Measurements from ENCODE around the gene SPDEF. TPM values are rescaled to one million over a fixed set of nuclear protein-coding genes. Genes with fewer than 3 reads are reported as not detected.

Gene SPDEF
- total RNA-seq, 4 donors from 2014 or later, result not detected

GRCh38 chr6:34523441-34524206 lies 32.5 kb downstream of the SPDEF start:
- H3K4me3 ChIP-seq, result no peak overlapping the region
- H3K27ac ChIP-seq, result no peak overlapping the region
- no peak for TF ChIP-seq CTCF (IDR thresholded peaks at IDR 0.05)
- no peak for TF ChIP-seq POLR2A (IDR thresholded peaks at IDR 0.05)
- TF ChIP-seq EP300 (IDR thresholded peaks at IDR 0.05), result no peak
- H3K27me3 ChIP-seq, result no peaks in the 10 kb centered on the region
- no peaks in the 10 kb centered on the region for H3K9me3 ChIP-seq
- no peaks in the 10 kb centered on the region for H3K36me3 ChIP-seq
- 85 to 87% methylated on average over 6 to 8 of the region's 8 CpGs for WGBS, 2 donors
- H3K4me1 ChIP-seq, result peaks cover 0 to 16% (median 2%) of the 10 kb centered on the region in 4 donors
- DNase-seq (ENCODE audit: low spot score in 2 of 2), result no peak

GRCh38 chr6:34522761-34523160 lies 33.4 kb downstream of the SPDEF start:
- no peak for DNase-seq (ENCODE audit: low spot score in 2 of 2)
- Histone ChIP-seq H3K36me3 (no peaks in the 10 kb centered on the region), H3K27me3 (no peaks in the 10 kb centered on the region), H3K9me3 (no peaks in the 10 kb centered on the region), H3K4me3 (no peak overlapping the region), H3K27ac (no peak overlapping the region), H3K4me1 (peaks cover 0 to 15% (median 2%) of the 10 kb centered on the region in 4 donors)
- TF ChIP-seq EP300 (IDR thresholded peaks at IDR 0.05) (no peak), CTCF (IDR thresholded peaks at IDR 0.05) (no peak), POLR2A (IDR thresholded peaks at IDR 0.05) (no peak)
- WGBS, 2 donors, result 80% methylated on average over 9 to 10 of the region's 10 CpGs

GRCh38 chr6:34521463-34522285 lies 34.5 kb downstream of the SPDEF start:
- H3K4me1 ChIP-seq, result peaks cover 0 to 7% (median 2%) of the 10 kb centered on the region in 4 donors
- TF ChIP-seq CTCF (IDR thresholded peaks at IDR 0.05) (no peak), EP300 (IDR thresholded peaks at IDR 0.05) (no peak), POLR2A (IDR thresholded peaks at IDR 0.05) (no peak)
- WGBS, 2 donors, result 88 to 90% methylated on average over 25 to 28 of the region's 28 CpGs

GRCh38 chr6:34520645-34521462 lies 35.3 kb downstream of the SPDEF start:
- no peaks in the 10 kb centered on the region for H3K9me3 ChIP-seq
- no peak overlapping the region for H3K27ac ChIP-seq
- 85 to 87% methylated on average over 24 of the region's 24 CpGs for WGBS, 2 donors
- H3K4me3 ChIP-seq, result no peak overlapping the region
- no peak for DNase-seq (ENCODE audit: low spot score in 2 of 2)
- H3K36me3 ChIP-seq, result no peaks in the 10 kb centered on the region
- H3K4me1 ChIP-seq, result no peaks in the 10 kb centered on the region
- TF ChIP-seq CTCF (IDR thresholded peaks at IDR 0.05) (no peak), EP300 (IDR thresholded peaks at IDR 0.05) (no peak), POLR2A (IDR thresholded peaks at IDR 0.05) (no peak)
- H3K27me3 ChIP-seq, result peaks cover 0 to 13% of the 10 kb centered on the region in 2 donors

More at GRCh38 chr6:34521463-34522285, 34.5 kb downstream of the SPDEF start:
- DNase-seq (ENCODE audit: low spot score in 2 of 2), result no peak
- Histone ChIP-seq H3K4me3 (no peak overlapping the region), H3K27ac (no peak overlapping the region), H3K9me3 (no peaks in the 10 kb centered on the region), H3K36me3 (no peaks in the 10 kb centered on the region), H3K27me3 (peaks cover 0 to 7% of the 10 kb centered on the region in 2 donors)
